IMR-90 (cell line): ENCODE results near the gene RNF125. TPM values are rescaled to one million over a fixed set of nuclear protein-coding genes. Genes with fewer than 3 reads are reported as not detected.

Experiments
- ATAC-seq: fragments of 200-7000 bp; cut with Tn5 transposase; 2 replicates; pipeline ENCODE4 v1.9.1; 2020; ENCODE audit warnings: low read depth, mild to moderate bottlenecking, moderate library complexity
- BruUV-seq: library from RNA; stranded (reverse); fragments of 400-500 nt; replicated peaks from 2 replicates; lab custom pipeline; 2021; lab: Mats Ljungman, UMichigan
- CTCF ChIA-PET: fragments of 300-600 bp; formaldehyde crosslinking; extraction: SDS; loops from one replicate; lab custom pipeline; 2021; ENCODE audit warnings: antibody characterized with exemption; lab: Yijun Ruan, JAX
- POLR2A ChIA-PET: fragments of 300-600 bp; sonication (Branson Sonifier 250); formaldehyde crosslinking; loops from one replicate; lab custom pipeline; 2022; ENCODE audit warnings: antibody characterized with exemption; ENCODE audit not compliant: unreplicated experiment; lab: Charles Lee
- DNase-seq: peaks from one replicate; pipeline ENCODE4 v3.0.0; 2013
- H2AFZ ChIP-seq: replicated peaks from 2 replicates; pipeline ENCODE3; 2013; ENCODE audit warnings: low read length, mild to moderate bottlenecking; ENCODE audit not compliant: poor library complexity
- H2AK5ac ChIP-seq: 2 replicates; pipeline ENCODE4 v1.6.1; 2013; ENCODE audit warnings: low read depth, low read length, inconsistent platforms
- H2AK9ac ChIP-seq: replicated peaks from 2 replicates; pipeline ENCODE3; 2013; ENCODE audit warnings: mild to moderate bottlenecking, low read depth, low read length, moderate library complexity; ENCODE audit not compliant: poor library complexity
- H2BK120ac ChIP-seq: 2 replicates; pipeline ENCODE4 v1.6.1; 2013; ENCODE audit warnings: low read depth, low read length, inconsistent platforms
- H2BK15ac ChIP-seq: 3 replicates; pipeline ENCODE4 v1.6.1; 2013; ENCODE audit warnings: low read depth, low read length, inconsistent platforms
- H2BK20ac ChIP-seq: 2 replicates; pipeline ENCODE4 v1.6.1; 2013; ENCODE audit warnings: low read depth, mild to moderate bottlenecking, inconsistent platforms, low read length, moderate library complexity
- H2BK5ac ChIP-seq: 2 replicates; pipeline ENCODE4 v1.6.1; 2013; ENCODE audit warnings: mild to moderate bottlenecking, low read depth, low read length, inconsistent platforms; ENCODE audit not compliant: poor library complexity, severe bottlenecking
- H3K14ac ChIP-seq: replicated peaks from 2 replicates; pipeline ENCODE4 v1.6.1; 2013; ENCODE audit warnings: low read depth, low read length, inconsistent platforms
- H3K18ac ChIP-seq: 2 replicates; pipeline ENCODE4 v1.6.1; 2013; ENCODE audit warnings: low read depth, low read length, control low read depth
- H3K23ac ChIP-seq: 2 replicates; pipeline ENCODE4 v1.6.1; 2013; ENCODE audit warnings: low read depth, low read length, inconsistent platforms
- H3K27ac ChIP-seq: 2 replicates; pipeline ENCODE4 v1.5.1; 2013; ENCODE audit warnings: mild to moderate bottlenecking, control low read depth, low read length; ENCODE audit not compliant: insufficient read depth
- H3K27me3 ChIP-seq: 2 replicates; pipeline ENCODE4 v1.6.1; 2013; ENCODE audit warnings: low read length; ENCODE audit not compliant: control insufficient read depth, insufficient read depth
- H3K36me3 ChIP-seq: 2 replicates; pipeline ENCODE4 v1.6.1; 2013; ENCODE audit warnings: low read length, mixed read lengths; ENCODE audit not compliant: control insufficient read depth, insufficient read depth
- H3K4ac ChIP-seq: 2 replicates; pipeline ENCODE4 v1.6.1; 2013; ENCODE audit warnings: low read depth, low read length, inconsistent platforms
- H3K4me1 ChIP-seq: 2 replicates; pipeline ENCODE4 v1.6.1; 2013; ENCODE audit warnings: low read length, mixed read lengths; ENCODE audit not compliant: control insufficient read depth, insufficient read depth
- H3K4me2 ChIP-seq: 2 replicates; pipeline ENCODE4 v1.6.1; 2013; ENCODE audit warnings: low read depth, mild to moderate bottlenecking, control low read depth, low read length, moderate library complexity
- H3K4me3 ChIP-seq: 2 replicates; pipeline ENCODE4 v1.5.1; 2013; ENCODE audit warnings: low read depth, mild to moderate bottlenecking, control low read depth, low read length, moderate library complexity; ENCODE audit not compliant: insufficient read depth
- H3K56ac ChIP-seq: 2 replicates; pipeline ENCODE4 v1.6.1; 2013; ENCODE audit warnings: low read length, inconsistent platforms; ENCODE audit not compliant: insufficient read depth; ENCODE audit errors: extremely low read depth
- H3K79me1 ChIP-seq, 2 experiments: 2 replicates each; pipeline ENCODE4 v1.6.1; 2013; ENCODE audit warnings: low read length in 2 of 2, inconsistent platforms in 1 of 2, low read depth in 1 of 2
- H3K9ac ChIP-seq: 2 replicates; pipeline ENCODE4 v1.6.1; 2013; ENCODE audit warnings: low read depth, low read length, control low read depth
- H3K9me1 ChIP-seq: 2 replicates; pipeline ENCODE4 v1.6.1; 2013; ENCODE audit warnings: low read length, inconsistent platforms; ENCODE audit not compliant: insufficient read depth
- H3K9me3 ChIP-seq: 2 replicates; pipeline ENCODE4 v1.6.1; 2013; ENCODE audit warnings: low read length; ENCODE audit not compliant: control insufficient read depth, insufficient read depth
- H4K20me1 ChIP-seq: 2 replicates; pipeline ENCODE4 v1.6.1; 2013; ENCODE audit warnings: low read length, inconsistent platforms; ENCODE audit not compliant: insufficient read depth
- H4K5ac ChIP-seq: 2 replicates; pipeline ENCODE4 v1.6.1; 2013; ENCODE audit warnings: mild to moderate bottlenecking, low read depth, low read length, control low read depth
- H4K8ac ChIP-seq, 2 experiments: 2 replicates each; pipeline ENCODE4 v1.6.1; 2013; ENCODE audit warnings: low read depth in 2 of 2, low read length in 2 of 2, control low read depth in 1 of 2, inconsistent platforms in 1 of 2
- H4K91ac ChIP-seq: 2 replicates; pipeline ENCODE4 v1.6.1; 2013; ENCODE audit warnings: low read depth, low read length, inconsistent platforms; ENCODE audit not compliant: insufficient read depth
- CHD1 ChIP-seq: IDR thresholded peaks from 2 replicates; pipeline ENCODE4 v1.6.1; 2012; ENCODE audit warnings: low read depth, low read length, improper control_type of control experiment
- ELK1 ChIP-seq: fragments of 150-350 bp; IDR thresholded peaks from 2 replicates; pipeline ENCODE4 v1.6.1; 2016; ENCODE audit warnings: low read depth, mild to moderate bottlenecking, low read length, moderate library complexity, borderline replicate concordance
- WGBS, 2 experiments: methylation state at CpG; one replicate each; pipeline versions ENCODE4 v1.1.5 to v1.1.7; 2013; ENCODE audit warnings: missing lambda C conversion rate in 2 of 2; ENCODE audit not compliant: insufficient read length in 1 of 2; ENCODE audit errors: extremely low coverage in 2 of 2; 5-methylcytosine and 5-hydroxymethylcytosine counted together
- dilution Hi-C: fragments of 300-500 bp; cut with HindIII; formaldehyde crosslinking; loops from one replicate; pipeline ENCODE4 v1.14.3; 2018; ENCODE audit warnings: low sequenced_read_pairs; ENCODE audit not compliant: unreplicated experiment
- in situ Hi-C: fragments of 300-500 bp; cut with MboI; formaldehyde crosslinking; loops from 3 replicates; pipeline ENCODE4 v1.14.3; 2019; ENCODE audit warnings: low sequenced_read_pairs, inconsistent platforms, mixed read lengths
- intact Hi-C: fragments of 100-400 bp; cut with micrococcal nuclease; formaldehyde crosslinking; loops from 2 replicates; pipeline ENCODE4 v1.10.0; 2022
- polyA plus RNA-seq, 3 experiments: library from polyadenylated mRNA; depleted of rRNA; stranded (reverse); fragments of >200 nt; gene quantifications; 2 replicates each; pipeline ENCODE4 v1.2.3, GENCODE V29; 2012; ENCODE audit warnings: low replicate concordance in 1 of 3
- total RNA-seq: library from RNA; depleted of rRNA; stranded (reverse); fragments of >200 nt; gene quantifications from 2 replicates; pipeline ENCODE4 v1.2.3, GENCODE V29; 2012

The RNF125 gene
- total and polyA plus RNA-seq, 2 of the 4 experiments (the other 2 are of a cell fraction) = under 0.01 to 0.10 TPM

- Histone ChIP-seq H3K79me1 (peaks cover 18 to 25% of the 10 kb centered on the region in 2 experiments; a peak in 3 of 4 replicates), H3K9me1 (no peaks in the 10 kb centered on the region), H4K8ac (no peak overlapping the region), H2BK120ac (no peak overlapping the region), H3K4me3 (no peak overlapping the region), H3K56ac (no peak overlapping the region), H2BK5ac (no peak overlapping the region), H3K9me3 (no peaks in the 10 kb centered on the region), H3K23ac (no peak overlapping the region), H3K36me3 (peaks cover 2% of the 10 kb centered on the region; the same call in 1 of the 2 replicates), H2BK15ac (no peak overlapping the region), H4K20me1 (peaks cover 8% of the 10 kb centered on the region), H2BK20ac (no peak overlapping the region), H3K27me3 (no peaks in the 10 kb centered on the region), H3K4me2 (no peak overlapping the region), H2AFZ (no peak overlapping the region), H2AK5ac (no peak overlapping the region), H4K5ac (no peak overlapping the region), H3K18ac (no peak overlapping the region), H3K4ac (no peak overlapping the region), H3K27ac (no peak overlapping the region), H4K91ac (no peak overlapping the region), H3K9ac (no peak overlapping the region), H3K4me1 (no peaks in the 10 kb centered on the region), H3K14ac (no peak overlapping the region), H2AK9ac (no peak overlapping the region)
- TF ChIP-seq ELK1 = no peak
- no peak for TF ChIP-seq CHD1
- WGBS, 2 experiments = no CpG with 5 or more reads among the region's 3 CpGs
- intact Hi-C loops = no loop called here
- dilution Hi-C loops = no loop called here
- BruUV-seq = no TSS peak
- ATAC-seq (no peak), DNase-seq (no peak)
- ChIA-PET CTCF (no interaction called here), POLR2A (no interaction called here)
- in situ Hi-C loops = no loop called here
Observed at GRCh38 chr18:32110005-32110404, 91.4 kb downstream of the RNF125 start.
